Measurements from ENCODE around the gene PLCL1.

Gene PLCL1

DNA sequence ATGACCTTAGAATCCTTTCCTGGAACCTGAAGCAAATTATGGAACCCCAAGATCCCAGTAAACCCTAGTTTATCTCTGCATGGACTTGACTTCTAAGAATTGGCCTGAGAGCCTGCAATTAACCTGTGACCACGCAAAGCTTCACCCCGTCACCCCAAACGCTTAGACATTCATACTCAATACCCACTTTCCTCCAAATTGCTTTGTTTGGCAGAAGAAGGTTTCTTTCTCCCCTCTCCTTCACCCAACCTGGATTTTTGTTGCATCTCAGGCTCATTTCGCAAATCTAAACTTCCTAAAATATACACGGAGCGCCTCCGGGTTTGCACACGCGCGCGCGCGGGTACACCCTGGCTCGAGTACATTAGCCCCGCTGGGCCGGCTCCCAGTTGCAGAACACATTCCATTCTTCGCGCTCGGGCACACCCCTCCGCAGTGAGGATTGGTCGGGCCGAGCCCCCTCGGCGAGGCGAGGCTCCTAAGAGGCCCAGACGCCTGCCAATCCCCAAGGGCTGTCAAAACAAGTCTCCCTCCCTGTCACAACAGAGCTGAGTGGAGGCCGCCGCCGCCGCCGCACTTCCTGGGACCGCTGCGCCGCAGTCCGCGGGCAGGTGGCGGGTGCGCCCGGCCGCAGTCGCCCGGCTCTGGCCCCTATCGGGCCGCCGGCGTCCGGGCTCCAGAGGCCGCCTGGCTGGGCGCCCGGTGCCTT is at the start of gene PLCL1:
TSS of gene PLCL1 (plus strand) at position 545 of the 709 bp plus-strand sequence.
- peak; percentile 85 to 92 (median 88) for DNase-seq

DNA sequence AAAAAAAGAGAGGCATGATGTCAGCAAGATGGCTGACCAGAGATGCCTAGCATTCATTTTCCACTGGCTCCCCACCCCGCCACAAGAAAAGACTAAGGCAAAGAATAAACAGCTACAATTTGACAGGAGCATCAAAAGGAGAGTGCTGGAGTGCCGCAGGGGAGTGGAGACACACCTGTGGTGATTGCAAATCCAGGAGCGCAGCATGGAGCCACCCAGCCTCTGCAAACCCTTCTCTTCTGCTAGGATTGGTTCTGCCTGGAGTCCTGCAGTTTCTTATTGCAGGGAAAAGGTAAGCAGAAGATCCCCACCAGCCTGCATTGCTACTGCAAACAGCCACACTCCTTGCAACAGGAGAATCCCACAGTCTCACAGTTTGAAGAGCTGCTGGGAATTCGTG is 45.4 kb upstream of the PLCL1 start:
- no peak for DNase-seq

DNA sequence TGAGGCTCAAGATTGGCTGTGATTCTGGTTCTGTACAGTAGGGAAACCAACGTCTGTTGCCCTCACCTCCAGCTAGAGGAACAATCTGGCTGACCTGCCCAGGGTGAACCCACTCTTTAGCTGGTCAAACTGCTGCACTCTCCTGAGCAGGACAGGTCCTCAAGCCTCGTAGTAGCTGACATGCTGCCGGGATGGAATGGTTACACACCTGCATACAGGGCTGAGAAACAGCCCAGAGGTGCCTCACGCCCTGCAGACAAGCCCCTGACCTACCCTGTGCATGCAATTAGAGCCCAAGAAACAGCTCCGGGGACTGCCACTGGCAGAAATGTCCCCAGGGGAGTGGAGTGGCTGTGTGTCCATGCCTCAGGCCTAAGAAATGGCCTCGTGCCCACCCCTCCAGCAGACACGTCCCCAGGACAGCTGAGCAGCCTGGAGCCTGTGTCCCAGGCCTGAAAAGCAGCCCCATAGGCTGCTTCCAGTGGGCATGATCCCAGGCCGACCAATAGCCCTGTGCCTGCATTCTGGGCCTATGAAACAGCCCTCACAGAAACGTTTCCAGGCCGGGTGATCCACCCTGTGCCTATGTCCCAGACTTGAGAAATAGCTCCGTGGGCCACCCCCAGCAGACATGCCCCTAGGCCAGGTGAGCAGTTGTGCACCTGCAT is 44.6 kb upstream of the PLCL1 start:
- no peak for DNase-seq

GRCh38 chr2:197760293-197760657 is 44.1 kb upstream of the PLCL1 start:
- no peak for DNase-seq

GRCh38 chr2:197777823-197778407 is 26.5 kb upstream of the PLCL1 start:
- peak in 3 of 6 experiments; percentile 5 to 44 (median 43) for DNase-seq

DNA sequence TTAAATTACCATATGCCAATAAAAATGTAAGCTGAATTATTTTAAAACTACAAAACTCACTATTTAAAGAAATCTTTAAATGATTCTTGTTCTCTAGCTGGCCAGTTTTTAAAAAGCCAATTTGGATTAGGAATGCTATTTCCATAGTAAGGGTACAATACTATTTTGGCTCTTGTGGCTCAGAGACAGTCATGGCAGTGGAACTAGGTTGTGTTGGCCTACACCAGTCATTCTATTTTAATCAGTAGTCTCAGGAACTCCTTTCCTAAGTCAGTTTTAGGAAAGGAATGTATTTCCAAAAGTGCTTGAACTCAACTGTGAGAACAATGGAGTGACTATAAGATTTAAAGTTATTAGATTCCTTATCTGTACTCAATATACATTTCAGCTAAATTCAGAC is 25.1 kb upstream of the PLCL1 start:
- no peak for DNase-seq

DNA sequence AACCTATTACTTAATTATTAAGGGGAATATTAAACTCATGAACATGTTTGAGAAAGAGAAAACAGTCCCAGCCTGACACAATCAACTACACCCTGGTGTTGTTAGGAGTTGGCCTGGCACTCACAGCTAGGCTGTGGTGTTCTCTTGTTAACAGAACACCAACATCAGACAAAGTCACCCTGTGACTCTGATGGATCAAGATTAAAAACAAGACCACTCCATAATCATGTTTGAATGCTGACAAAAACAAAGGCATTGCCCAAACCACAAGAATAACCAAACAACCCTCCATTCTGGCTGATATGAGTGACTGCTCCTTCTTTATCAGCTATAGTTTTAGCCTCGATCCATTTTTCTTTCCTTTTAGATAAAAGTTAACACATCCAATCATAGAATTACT is 22.3 kb upstream of the PLCL1 start:
- DNase-seq, result no peak

- DNase-seq, result no peak
Observed at GRCh38 chr2:197784956-197785941, 19.1 kb upstream of the PLCL1 start, which contains the start of gene BOLL. BOLL (minus strand) TSS chr2:197785319; CDS start chr2:197781850, 3,469 bp downstream.

DNA sequence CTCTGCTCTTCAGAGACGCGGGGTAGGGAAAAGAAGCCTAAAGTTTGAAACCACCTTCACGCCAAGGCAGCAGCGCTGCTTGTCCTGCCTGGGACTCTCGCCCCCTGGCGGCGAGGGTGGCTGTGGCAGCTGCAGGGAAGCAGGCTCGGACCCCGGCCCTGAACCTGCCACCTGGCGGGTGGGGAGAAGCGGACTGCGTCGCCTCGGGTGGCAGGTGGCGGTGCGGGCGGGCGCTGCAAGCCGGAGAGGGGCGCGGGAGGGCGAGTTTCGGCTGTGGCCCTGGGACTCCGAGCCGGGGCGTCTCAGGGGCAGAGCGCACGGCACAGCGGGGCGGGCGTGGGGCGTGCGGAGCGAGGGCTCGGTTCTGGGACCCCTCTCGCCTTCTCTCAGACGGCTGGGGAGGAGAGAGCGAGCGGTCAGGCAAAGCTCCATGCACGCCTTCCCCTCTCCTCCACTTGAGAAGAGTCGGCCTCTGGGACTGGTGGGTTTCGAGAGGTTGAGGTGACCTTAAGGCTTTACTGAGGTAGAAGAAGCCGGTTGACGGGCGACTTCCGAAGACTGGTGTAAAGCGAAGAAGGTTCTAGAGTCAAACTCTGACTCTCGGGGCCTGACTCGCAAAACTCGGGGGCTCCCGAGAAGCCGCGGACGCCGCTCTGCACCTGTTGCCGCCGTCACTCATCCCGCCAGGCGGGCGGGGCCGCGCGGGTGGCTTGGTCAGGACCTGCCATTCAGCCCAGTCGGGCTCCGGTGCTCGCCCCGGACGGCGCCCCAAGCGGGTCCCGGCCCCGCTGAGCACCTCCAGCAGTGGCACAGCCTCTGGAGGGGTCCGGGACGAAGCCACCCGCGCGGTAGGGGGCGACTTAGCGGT is 18.1 kb upstream of the PLCL1 start:
- DNase-seq, result peak; percentile 12 to 65 (median 43)

DNA sequence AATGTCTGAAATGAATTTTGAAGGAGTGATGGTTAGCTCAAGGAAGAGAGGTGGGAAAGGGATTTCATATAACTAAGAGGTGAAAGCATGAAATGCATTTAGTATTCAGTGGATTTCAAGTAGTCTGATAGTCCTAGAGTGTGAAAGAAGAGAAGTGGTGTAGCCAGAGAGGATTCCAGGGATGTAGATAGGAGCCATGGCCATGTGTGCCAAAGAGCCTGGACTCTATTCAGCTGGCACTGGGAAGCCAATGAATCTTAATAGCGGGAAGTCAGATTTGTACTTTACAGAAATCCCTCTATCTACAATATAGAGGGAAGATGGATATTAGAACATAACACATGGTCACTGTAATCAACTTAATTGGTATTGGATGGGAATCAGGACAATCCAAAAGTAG is 10.9 kb upstream of the PLCL1 start:
- DNase-seq, result no peak

DNA sequence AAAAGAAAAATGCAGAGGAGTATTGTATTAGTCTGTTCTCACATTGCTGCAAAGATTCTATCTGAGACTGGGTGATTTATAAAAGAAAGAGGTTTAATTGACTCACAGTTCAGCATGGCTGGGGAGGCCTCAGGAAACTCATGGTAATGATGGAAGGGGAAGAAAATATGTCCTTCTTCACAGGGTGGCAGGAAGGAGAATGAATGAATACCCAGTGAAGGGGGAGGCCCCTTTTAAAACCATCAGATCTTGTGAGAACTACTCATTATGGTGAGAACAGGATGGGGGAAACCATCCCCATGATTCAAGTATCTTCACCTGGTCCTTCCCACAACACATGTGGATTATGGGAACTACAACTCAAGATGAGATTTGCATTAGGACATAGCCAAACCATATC is 9.1 kb upstream of the PLCL1 start:
- DNase-seq, result no peak

DNA sequence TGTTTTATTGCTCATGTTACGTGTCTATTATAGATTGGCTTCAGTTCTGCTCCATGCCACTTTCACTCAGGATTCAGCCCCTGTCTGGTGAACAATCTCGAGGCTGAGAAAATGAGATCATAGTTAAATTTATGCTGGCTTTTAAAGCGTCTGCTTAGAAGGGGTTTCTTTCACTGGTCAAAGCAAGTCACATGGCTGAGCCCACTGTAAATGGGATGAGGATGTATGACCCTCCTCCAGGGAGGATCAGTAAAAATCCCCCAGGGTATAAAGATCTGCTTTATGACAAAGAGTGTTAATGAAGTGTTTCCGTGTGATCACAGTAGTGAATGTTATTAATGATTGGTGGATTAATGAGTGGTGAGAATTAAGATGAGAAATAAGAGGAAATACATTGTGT is 6.2 kb upstream of the PLCL1 start:
- no peak for DNase-seq

DNA sequence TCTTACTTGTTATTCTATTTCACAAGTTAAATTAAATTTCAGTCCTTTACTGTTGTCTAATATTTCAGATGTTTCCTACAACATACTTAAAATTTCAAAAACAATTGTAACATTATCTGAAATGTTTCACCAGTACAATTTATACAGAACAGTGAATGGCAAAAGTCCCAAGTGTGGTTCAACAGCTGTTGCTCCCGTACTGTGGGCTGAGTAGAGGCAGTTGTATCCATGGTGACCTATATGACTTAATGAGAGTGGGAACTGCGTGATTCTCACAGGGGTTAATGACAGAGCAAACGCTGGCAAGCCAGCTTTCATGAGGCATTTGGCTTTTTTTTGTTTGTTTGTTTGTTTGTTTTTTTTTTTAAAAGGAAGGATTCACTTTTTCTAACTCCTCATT is 5.3 kb upstream of the PLCL1 start:
- DNase-seq, result no peak

DNA sequence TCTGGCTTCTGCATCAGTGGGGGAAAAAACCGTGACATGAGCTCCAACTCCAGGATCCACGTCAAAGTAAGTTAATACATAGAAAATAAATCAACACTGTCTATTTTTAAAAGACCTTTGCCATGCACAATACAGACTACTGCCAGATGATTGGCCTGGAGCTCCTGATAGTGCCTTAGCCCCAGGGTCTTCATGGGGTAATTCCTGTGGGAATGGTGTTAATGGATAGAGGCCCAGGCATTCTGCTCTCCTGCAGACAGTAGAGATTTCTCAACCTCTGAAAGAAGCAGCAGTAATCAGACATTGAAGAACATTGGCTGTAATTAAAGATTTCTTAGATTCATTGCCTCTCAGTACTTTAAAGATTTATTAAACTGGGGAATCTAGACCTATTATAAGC is 4.3 kb upstream of the PLCL1 start:
- DNase-seq, result no peak

DNA sequence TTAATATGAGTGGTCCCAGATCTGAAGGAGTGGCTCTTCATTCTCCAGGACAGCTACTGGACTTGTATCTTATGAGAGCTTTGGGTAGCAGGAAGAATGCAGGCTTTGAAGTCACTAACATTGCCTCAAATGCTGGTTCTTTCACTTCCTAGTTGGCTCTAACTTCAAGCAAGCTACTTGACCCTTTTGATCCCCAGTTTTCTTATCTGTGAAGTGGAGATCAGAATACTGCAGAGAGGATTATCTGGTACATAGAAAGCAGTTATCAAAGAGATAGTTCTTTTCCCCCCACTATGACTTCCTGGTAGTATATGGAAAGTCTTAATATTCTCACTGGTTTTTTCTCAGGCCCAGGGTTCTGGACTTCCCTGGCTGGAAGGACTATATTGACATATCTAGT is 3.4 kb upstream of the PLCL1 start:
- no peak for DNase-seq

DNA sequence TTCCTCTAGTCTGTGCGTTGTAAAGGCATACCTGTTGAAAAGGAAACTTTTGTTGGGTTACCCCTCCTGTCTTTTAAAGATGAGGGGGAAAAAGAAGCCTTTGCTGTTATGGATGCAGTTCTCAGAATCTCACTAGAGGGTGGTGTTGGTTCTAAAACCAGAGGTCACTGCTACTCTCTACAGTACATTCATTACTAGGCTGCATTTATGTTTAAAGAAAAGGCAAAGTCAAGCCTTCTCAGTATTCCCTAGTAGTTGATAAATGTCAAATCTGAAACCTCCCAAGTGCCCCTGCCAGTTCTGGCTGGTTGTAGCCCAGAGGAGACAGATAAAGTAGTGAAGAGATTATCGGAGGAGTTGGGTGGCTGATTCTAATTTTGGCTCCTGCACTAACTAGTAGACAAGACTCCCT is 1.4 kb upstream of the PLCL1 start:
- DNase-seq, result peak in 3 of 6 experiments; percentile 44 to 74 (median 64)

GRCh38 chr2:197804758-197805714 is 643 bp downstream of the PLCL1 start:
- peak in 5 of 6 experiments; percentile 9 to 62 (median 27) for DNase-seq

DNA sequence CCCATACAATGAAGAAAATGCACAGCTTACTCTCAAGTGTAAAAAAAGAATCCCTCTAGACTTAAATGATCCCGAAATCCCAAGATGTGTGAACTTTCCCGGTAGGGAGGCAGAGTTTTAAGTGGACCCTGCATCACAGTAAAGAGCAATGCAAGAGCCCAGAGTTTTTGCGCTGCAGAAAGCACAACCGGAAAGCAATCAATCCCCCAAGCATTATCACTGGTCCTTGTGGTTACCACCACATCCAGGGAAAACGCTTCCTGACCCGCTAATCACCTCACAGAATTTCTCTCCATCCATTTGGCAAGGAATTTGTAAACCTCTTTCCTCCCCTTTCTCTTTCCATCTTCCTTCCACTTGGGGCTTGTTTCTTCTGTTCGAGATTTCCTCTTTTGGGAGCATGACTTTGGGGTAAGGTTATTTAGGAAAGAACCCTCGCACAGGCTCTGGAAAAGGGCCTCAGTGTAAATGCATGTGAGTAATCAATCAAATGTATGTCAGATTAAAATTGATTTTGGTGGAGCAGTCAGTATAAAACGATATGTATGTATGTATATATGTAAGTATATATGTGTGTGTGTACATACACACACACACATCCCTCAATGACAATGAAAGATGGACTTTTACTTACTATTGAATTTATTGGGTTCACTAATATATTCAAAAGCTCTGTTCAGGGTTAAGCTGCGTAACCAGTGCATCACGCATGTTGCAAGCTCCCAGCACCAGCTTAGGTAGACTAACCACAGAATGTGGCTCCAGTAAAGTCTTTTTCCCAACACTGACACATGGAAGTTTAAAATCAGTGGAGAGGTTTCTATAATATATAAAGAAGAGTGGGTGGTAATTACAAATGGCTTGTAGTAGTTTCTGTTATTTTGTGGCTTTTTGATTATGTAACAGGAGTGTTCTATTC is 1.6 kb downstream of the PLCL1 start:
- DNase-seq, result peak in 1 of 6 experiments; percentile 17

DNA sequence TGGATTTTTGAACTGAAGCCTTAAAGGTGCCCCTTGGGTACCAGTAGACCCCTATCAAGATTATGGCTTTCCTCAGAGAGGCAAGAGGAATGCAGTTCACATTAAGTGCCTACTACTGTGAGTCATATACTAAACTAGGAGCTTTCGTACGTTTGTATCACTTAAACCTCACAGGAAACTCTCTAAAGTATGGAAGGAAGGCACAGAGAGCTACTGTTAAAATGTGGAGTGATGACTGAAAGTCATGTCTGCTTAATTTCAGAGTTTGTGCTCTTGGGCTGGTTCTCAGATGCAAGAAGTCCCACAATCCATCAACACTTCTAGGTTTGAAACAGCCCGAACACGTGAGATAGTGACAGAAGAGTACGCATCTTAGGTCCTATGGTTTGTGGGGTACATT is 4.7 kb downstream of the PLCL1 start:
- DNase-seq, result peak in 2 of 6 experiments; percentile 15 to 24

Measured in stimulated activated naive CD4-positive, alpha-beta T cell (primary cell).